NK-92 (cell line): ENCODE results near the gene PCDHA4.
"Not testable (repeated sequence)": the region's sequence is repeated elsewhere in the genome, so short reads cannot be mapped to it uniquely, and the experiment has no call there.

ENCODE experiments used
- DNase-seq: peaks from one replicate; lab custom pipeline; 2025; ENCODE audit not compliant: unreplicated experiment; lab: John Stamatoyannopoulos, UW

Gene PCDHA4

DNA sequence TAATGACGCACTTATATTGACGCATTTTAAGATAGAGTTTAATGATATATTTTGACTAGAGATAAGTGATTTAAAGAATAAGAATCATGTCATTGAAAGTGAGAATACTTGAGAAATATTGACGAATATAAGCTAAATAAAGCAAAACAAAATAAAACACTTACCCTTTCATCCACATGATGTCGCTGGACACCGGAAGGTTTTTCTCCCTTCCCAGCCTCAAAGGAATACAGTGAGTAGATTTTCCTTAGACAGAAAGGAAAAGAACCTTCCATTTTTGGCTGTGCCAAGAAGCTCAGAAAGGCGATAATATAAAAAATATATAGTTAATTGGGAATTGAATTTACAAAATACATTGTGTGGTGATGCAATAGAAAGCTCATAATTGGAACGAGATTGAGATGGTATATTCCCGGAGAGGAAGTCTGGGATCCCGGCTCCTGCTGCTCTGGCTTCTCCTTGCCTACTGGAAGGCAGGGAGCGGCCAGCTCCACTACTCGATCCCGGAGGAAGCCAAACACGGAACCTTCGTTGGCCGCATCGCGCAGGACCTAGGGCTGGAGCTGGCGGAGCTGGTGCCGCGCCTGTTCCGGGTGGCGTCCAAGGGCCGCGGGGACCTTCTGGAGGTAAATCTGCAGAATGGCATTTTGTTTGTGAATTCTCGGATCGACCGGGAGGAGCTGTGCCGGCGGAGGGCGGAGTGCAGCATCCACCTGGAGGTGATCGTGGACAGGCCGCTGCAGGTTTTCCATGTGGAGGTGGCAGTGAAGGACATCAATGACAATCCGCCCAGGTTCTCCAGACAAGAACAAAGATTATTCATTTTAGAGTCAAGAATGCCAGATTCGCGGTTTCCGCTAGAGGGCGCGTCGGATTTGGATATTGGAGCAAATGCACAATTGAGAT, 14.8 kb downstream of the PCDHA4 start, which contains the start of gene PCDHA5:
Gene PCDHA5 (plus strand): TSS at position 239 of the 906 bp plus-strand sequence.
- no peak for DNase-seq

DNA sequence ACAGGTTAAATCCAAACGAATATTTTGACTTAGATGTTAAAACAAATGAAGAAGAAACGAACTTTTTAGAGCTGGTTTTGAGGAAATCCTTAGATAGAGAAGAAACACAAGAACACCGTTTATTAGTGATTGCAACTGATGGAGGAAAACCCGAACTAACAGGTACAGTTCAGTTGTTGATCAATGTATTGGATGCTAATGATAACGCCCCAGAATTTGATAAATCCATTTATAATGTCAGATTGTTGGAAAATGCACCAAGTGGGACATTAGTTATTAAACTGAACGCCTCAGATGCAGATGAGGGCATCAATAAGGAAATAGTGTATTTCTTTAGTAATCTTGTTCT, 15.4 kb downstream of the PCDHA4 start:
- no peak for DNase-seq

DNA sequence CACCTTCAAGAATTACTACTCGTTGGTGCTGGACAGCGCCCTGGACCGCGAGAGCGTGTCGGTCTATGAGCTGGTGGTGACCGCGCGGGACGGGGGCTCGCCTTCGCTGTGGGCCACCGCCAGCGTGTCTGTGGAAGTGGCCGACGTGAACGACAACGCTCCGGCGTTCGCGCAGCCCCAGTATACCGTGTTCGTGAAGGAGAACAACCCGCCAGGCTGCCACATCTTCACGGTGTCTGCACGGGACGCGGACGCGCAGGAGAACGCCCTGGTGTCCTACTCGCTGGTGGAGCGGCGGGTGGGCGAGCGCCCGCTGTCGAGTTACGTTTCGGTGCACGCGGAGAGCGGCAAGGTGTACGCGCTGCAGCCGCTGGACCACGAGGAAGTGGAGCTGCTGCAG, 16.1 kb downstream of the PCDHA4 start:
- DNase-seq, result not testable (repeated sequence)

- no peak for DNase-seq
Measured at GRCh38 chr5:140823475-140823874, 16.6 kb downstream of the PCDHA4 start.

- no peak for DNase-seq
Measured at GRCh38 chr5:140827704-140828361, 21.0 kb downstream of the PCDHA4 start, which contains the start of gene PCDHA6. Gene PCDHA6 (plus strand): TSS chr5:140827960. CDS start chr5:140828092, 132 bp downstream.

GRCh38 chr5:140828362-140828737, 21.5 kb downstream of the PCDHA4 start:
- no peak for DNase-seq

- not testable (repeated sequence) for DNase-seq
Measured at GRCh38 chr5:140829511-140830501, 22.9 kb downstream of the PCDHA4 start.

GRCh38 chr5:140833993-140834392, 27.1 kb downstream of the PCDHA4 start, which contains the start of gene PCDHA7:
Gene PCDHA7 (plus strand): TSS chr5:140834269. CDS start chr5:140834384, 115 bp downstream.
- no peak for DNase-seq

GRCh38 chr5:140834439-140835008, 27.7 kb downstream of the PCDHA4 start:
- DNase-seq, result not testable (repeated sequence)

- DNase-seq, result no peak
Measured at GRCh38 chr5:140835622-140836510, 29.0 kb downstream of the PCDHA4 start.

GRCh38 chr5:140840978-140841962, 34.4 kb downstream of the PCDHA4 start, which contains the start of gene PCDHA8:
Gene PCDHA8 (plus strand): TSS chr5:140841187. CDS start chr5:140841322, 135 bp downstream.
- DNase-seq, result no peak

- no peak for DNase-seq
Measured at GRCh38 chr5:140842798-140843733, 36.2 kb downstream of the PCDHA4 start.

DNA sequence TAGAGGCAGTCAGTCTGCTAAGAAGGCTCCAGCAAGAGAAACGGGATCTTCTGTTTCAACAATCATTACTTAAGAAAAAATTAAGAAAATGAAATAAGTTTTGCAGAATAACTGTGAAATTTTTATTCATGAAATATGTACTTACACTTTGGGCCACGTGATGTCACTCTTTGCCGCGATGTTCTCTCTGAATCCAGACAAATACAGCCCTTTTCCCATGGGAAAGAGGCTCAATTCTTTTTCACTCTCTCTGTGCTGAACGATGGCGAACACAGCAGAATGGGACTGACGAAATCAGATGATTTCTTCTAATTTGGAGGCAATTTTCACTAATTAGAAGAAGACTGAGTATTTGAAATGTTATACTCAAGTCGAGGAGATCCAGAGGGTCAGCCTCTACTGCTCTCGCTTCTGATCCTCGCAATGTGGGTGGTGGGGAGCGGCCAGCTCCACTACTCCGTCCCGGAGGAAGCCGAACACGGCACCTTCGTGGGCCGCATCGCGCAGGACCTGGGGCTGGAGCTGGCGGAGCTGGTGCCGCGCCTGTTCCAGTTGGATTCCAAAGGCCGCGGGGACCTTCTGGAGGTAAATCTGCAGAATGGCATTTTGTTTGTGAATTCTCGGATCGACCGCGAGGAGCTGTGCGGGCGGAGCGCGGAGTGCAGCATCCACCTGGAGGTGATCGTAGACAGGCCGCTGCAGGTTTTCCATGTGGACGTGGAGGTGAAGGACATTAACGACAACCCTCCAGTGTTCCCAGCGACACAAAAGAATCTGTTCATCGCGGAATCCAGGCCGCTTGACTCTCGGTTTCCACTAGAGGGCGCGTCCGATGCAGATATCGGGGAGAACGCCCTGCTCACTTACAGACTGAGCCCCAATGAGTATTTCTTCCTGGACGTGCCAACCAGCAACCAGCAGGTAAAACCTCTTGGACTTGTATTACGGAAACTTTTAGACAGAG, 41.6 kb downstream of the PCDHA4 start, which contains the start of gene PCDHA9:
Gene PCDHA9 (plus strand): TSS at position 244 of the 964 bp plus-strand sequence. CDS start 114 bp downstream, at position 358.
- DNase-seq, result not testable (repeated sequence)

- not testable (repeated sequence) for DNase-seq
Measured at GRCh38 chr5:140849831-140850634, 43.2 kb downstream of the PCDHA4 start.
